GM21515 (cell line): Measurements from ENCODE around the gene MYO10.
"Not testable (repeated sequence)": the region's sequence is repeated elsewhere in the genome, so short reads cannot be mapped to it uniquely, and the experiment has no call there.

Source experiments
- ATAC-seq: cut with Tn5 transposase; IDR thresholded peaks from one replicate; pipeline ENCODE4 v1.9.1; 2021; ENCODE audit not compliant: unreplicated experiment

Gene MYO10

DNA sequence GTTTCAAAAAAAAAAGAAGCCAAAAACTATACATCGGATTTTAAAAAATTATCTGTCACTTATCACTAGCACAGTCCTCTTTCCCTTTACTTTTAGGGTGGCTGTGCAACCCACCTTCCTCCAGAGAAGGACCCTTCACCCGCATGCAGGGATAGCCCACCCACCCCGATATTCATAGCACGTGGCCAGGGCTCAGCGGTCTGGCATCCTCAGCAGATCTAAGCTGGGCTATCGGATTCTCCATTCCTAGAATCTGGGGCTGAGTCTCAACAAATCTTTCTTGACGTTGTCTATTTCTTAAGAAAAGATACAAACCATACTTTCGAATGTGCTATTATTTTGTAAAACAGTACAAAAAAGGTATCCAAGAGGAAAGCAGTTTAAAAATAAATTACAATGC is 70.9 kb downstream of the MYO10 start:
- no peak for ATAC-seq

- ATAC-seq, result no peak
Observed at GRCh38 chr5:16864631-16865131, 71.4 kb downstream of the MYO10 start.

- no peak for ATAC-seq
Observed at GRCh38 chr5:16863469-16863946, 72.6 kb downstream of the MYO10 start.

DNA sequence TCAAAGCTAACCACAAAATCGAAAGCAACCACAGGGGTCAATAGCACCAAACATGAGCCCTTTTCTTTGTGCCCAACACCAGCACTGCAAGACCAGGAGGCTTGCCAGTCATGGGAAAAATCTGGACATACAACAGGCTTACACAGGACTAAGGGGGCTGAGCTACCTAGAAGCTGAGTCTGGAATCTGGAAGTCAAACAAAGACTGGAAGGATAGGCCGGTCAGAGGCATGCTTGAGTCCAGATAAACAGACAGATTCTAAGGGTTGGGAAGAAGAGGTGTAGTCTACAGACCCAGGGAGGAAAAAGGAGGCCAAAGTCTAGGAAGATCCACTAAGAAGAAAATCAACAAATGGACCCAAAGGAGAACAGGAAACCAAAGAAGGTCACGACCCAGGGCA is 73.3 kb downstream of the MYO10 start:
- ATAC-seq, result no peak

GRCh38 chr5:16859346-16859745 is 76.7 kb downstream of the MYO10 start:
- ATAC-seq, result no peak

DNA sequence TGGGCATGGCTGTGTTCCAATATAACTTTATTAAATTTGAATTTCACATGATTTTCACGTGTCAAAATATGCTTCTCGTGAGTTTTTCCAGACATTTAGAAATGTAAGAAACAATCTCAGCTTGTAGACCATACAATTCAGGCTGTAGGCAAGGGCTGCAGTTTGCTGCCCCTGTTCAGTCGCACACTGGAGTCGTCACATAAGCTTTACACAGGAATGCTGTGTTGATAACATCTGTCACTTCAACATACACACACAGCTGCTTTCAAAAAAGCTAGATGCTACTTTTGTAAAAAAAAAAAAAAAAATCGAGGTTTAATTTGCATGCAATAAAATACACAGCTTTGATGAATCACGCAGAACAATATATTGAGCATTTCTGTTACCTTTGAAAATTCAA is 77.9 kb downstream of the MYO10 start:
- ATAC-seq, result no peak

GRCh38 chr5:16857635-16858034 is 78.5 kb downstream of the MYO10 start:
- no peak for ATAC-seq

- no peak for ATAC-seq
Observed at GRCh38 chr5:16856531-16856930, 79.6 kb downstream of the MYO10 start.

DNA sequence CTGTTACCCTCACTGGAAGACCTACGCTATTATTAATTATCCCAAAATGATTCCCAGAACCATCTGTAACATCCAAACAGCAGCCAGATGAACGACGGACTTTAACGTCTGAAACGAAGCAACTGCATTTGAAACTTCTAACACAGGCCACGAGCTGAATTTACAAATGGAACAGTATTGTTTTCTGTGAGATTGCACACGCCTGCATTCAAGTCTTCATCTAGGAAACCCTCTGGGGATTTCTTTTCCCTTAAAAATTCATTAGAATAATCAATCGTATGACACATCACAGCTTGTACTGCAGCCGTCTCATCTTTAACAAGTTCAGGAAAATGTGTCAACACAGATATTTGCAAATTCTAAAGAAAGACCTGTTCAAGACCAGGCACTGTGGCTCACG is 80.2 kb downstream of the MYO10 start:
- no peak for ATAC-seq

- no peak for ATAC-seq
Observed at GRCh38 chr5:16855485-16855884, 80.6 kb downstream of the MYO10 start.

DNA sequence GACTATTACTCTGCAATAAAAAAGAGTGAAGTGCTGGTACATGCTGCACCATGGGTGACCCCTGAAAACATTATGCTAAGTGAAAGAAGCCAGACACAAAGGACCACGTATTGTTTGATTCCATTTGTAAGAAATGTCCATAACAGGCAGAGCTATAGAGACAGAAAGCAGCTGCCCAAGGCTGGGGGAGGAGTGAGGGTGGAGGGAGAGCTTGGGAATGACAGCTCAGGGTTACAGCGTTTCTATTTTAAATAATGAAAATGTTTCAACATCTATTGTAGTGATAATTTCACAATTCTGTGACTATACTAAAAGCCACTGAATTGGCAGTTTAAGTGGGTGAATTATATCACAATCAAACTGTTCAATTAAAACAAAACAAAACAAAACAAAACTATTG is 81.7 kb downstream of the MYO10 start:
- ATAC-seq, result no peak

DNA sequence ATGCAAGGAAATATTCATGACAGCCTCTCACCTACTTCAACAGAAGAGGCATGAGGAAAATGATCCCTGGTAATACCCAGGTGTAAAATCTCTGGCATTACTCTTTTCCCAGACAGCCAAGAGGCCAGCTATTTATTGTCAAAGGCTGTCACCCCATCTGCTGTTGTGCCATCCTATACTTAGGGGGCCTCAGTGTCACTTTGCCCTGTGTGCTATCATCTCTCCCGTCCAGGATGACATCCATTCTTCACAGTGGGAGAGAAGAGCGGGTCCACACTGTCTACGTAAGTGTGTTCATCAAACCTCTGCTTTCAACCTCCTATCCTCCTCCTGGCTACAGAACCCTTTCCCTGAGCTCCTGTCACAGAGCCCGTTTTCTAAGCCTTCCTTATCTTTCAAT is 82.6 kb downstream of the MYO10 start:
- ATAC-seq, result no peak

- no peak for ATAC-seq
Observed at GRCh38 chr5:16852251-16853005, 83.7 kb downstream of the MYO10 start.

DNA sequence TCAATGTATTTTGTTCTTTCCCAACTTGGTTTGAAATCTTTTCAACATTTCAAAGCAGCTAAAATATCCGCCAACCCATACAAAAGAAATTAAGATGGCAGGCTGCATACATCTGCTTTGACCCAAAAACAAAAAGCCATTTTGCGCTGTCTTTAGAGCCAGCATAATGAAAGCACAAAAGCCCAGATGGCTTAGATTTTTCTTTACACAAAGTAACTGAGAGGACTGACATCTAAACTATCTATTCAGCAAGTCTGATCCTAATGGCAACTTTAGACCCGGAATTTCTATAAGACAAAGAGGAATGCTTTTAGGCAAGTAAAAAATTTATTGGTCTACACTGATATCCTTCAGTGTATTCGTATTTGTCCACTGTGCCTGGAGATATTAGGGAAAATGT is 86.3 kb downstream of the MYO10 start:
- ATAC-seq, result no peak

DNA sequence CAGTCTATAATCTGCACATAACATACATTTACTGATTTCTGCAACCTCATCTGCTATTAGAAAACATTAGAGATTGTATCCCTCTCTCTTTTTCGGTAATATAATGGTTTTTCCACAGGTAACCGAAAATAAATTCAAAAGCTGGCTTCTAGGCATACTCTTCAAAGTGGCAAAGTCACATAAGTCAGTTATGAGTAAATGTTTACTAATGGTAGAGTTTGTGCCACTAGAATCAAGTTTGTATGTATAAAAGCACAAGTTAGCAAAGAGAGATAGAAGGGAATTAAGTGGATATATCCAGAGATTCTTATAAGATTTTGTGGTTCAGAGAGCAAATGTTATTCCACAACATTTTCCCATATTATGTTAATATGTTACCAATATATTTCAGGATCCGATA is 86.9 kb downstream of the MYO10 start:
- no peak for ATAC-seq

DNA sequence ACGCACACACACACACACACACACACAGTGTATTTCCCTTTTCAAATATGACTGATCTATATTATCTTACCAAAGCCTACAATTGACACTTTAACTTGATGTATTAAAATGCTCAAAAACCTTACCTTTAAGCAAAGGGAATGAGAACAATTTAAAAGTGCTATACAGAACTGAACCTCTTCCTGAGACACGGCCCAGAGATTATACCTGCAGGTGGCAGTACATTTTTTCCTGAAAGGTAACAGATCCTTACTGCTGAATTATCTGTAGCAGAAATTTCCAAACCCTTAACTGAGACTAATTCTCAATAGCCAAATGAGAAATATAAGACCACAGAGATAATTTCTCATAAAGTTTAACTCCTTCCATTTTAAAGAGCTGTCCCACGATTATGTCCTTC is 91.1 kb downstream of the MYO10 start:
- no peak for ATAC-seq

GRCh38 chr5:16842896-16843295 is 93.2 kb downstream of the MYO10 start:
- no peak for ATAC-seq

DNA sequence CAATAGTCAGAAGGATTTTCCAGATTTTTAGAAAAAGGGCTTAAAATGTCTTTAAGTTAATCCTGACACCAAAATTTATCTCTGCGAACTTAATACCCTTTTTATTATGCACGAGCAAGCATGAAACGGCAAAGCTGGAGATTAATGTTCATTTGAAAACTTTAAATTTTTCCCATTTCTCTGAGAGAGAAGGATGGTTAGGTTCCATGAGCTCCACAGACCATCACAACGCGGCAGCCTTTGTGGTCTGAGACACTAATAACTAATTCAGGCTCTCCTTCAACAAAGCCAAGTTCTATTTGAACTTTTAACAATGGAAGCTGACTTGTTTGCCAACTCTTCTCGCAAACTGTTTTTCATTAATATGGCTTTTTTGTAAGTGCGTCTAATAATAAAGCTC is 94.7 kb downstream of the MYO10 start:
- ATAC-seq, result no peak

DNA sequence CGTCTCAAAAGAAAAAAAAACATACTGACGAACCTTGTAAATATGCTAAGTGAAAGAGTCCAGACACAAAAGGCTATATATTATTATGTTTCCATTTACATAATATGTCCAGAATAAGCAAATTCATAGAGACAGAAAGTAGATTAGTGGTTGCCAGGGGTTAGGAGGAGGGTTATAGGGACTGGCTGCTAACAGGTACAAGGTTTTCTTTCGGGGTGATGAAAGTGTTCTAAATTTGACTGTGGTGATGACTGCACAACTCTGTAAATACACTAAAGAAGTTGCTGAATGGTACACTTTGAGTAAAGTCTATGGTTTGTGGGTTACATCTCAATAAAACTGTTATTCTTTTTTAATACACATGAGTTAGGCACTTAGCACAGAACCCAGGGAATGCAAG is 98.8 kb downstream of the MYO10 start:
- no peak for ATAC-seq

DNA sequence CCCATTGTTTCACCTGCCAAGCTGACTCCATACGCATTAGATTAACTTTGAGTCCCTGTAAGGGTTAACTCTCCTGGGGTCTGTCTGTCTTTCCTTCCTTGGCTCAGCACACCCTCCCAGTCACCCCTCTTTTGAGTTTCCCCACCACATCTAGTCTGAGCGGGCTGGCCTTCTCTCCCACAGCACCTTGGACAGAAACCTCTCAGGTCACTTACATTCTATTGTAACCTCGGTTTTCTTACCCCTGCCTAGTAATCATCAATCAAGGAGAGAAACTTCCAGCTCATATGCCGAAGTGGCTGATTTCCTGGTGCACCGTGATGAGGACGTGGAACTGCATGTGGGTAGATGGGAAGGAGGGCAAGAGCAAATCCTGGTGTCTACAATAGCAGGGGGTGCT is 102.1 kb downstream of the MYO10 start:
- ATAC-seq, result no peak

DNA sequence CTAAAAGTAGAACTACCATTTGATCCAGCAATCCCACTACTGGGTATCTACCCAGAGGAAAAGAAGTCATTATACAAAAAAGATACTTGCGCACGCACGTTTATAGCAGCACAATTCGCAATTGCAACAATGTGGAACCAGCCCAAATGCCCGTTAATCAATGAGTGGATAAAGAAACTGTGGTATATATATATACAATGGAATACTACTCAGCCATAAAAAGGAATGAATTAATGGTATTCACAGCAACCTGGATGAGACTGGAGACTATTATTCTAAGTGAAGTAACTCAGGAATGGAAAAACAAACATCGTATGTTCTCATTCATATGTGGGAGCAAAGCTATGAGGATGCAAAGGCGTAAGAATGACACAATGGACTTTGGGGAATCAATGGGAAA is 104.8 kb downstream of the MYO10 start:
- ATAC-seq, result not testable (repeated sequence)

GRCh38 chr5:16827755-16828154 is 108.3 kb downstream of the MYO10 start:
- ATAC-seq, result no peak
